ENCODE measurements around the gene SLC16A6.
"Not testable (repeated sequence)": the region's sequence is repeated elsewhere in the genome, so short reads cannot be mapped to it uniquely, and the experiment has no call there.

Gene SLC16A6

GRCh38 chr17:68310152-68310551, 19.2 kb upstream of the SLC16A6 start:
- no peak for DNase-seq

DNA sequence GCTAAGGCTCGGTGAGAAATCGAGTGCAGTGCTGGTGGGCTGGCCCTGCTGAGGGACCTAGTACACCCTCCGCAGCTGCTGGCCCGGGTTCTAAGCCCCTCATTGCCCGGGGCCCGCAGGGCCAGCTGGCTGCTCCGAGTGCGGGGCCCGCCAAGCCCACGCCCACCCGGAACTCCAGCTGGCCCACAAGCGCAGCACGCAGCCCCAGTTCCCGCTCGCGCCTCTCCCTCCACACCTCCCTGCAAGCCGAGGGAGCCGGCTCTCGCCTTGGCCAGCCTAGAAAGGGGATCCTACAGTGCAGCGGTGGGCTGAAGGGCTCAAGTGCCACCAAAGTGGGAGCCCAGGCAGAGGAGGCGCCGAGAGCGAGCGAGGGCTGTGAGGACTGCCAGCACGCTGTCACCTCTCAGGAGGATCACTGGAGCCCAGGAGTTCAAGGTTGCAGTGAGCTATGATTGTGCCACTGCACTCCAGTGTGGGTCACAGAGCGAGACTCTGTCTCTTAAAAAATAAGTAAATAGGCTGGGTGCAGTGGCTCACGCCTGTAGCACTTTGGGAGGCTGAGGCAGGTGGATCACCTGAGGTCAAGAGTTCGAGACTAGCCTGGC, 18.2 kb upstream of the SLC16A6 start:
- not testable (repeated sequence) for DNase-seq

DNA sequence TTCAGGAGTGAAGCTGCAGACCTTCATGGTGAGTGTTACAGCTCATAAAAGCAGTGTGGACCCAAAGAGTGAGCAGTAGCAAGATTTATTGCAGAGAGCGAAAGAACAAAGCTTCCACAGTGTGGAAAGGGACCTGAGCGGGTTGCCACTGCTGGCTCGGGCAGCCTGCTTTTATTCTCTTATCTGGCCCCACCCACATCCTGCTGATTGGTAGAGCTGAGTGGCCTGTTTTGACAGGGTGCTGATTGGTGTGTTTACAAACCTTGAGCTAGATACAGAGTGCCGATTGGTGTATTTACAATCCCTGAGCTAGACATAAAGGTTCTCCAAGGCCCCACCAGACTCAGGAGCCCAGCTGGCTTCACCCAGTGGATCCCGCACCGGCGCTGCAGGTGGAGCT, 17.6 kb upstream of the SLC16A6 start:
- DNase-seq, result not testable (repeated sequence)

DNA sequence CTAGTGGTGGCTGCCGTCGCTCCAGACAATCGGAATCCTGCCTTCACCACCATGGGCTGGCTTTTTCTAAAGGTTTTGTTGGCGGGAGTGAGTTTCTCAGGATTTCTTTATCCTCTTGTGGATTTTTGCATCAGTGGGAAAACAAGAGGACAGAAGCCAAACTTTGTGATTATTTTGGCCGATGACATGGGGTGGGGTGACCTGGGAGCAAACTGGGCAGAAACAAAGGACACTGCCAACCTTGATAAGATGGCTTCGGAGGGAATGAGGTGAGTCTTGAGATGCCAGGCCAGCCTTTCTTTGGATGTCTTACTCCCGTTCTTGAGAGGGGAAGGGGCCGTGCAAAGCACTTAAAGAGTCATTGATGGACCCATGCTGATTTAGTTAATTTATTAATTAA, 16.5 kb upstream of the SLC16A6 start:
- no peak for DNase-seq

- no peak for DNase-seq
These were observed 15.9 kb upstream of the SLC16A6 start for GRCh38 chr17:68306819-68307218.

DNA sequence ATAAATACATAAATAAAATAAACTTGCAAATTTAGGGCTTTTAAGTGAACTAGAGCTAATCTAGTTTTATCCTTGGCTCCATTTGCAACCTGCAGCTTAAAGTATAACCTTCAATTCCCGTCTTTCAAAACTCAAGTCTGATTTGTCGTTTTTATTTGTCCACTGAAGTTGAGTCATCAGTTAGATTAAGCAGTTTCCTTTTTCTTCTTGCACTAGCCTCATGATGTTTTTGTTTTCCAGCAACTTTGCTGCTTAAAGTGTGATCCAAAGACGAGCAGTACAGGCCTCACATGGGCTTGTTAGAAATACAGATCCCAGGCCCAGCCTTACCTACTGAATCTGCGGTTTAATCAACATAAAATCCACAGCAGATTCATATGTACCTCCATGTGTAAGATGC, 14.2 kb upstream of the SLC16A6 start:
- no peak for DNase-seq

GRCh38 chr17:68304706-68305105, 13.8 kb upstream of the SLC16A6 start:
- no peak for DNase-seq

DNA sequence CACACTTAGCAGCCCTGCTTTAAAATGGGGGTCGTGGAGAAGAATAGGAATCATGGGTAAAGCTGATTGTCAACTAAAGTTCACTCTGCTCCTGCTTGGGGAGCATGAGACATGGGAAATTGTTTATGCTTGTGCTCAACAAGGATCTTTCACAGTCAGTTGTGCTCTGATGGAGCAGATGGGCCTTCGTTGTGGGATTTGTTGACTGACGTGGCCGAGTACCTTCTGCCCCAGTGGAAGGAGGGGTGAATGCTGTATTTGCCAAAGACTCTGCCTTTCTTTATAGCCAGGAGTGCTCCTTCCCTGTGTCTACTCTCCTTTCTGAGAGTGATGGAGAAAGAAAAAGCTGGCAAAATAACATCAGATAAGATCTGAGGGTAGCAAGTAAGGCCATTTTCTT, 11.7 kb upstream of the SLC16A6 start:
- DNase-seq, result no peak

- no peak for DNase-seq
These were observed 11.2 kb upstream of the SLC16A6 start for GRCh38 chr17:68302066-68302564.

- DNase-seq, result no peak
These were observed 10.6 kb upstream of the SLC16A6 start for GRCh38 chr17:68301438-68301959.

DNA sequence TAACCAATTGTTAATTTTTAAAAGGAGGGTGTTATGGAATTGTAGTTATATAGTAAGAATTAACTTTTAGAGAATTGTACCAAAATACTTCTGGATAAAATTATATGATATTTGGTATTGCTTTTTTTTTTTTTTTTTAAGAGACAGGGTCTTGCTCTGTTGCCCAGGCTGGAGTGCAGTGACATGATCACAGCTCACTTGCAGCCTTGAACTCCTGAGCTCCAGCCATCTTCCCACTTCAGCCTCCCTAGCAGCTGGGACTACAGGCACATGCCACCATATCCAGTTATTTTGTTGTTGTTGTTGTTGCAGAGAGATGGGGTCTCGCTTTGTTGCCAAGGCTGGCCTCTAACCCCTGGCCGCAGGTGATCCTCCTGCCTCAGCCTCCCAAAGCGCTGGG, 8.9 kb upstream of the SLC16A6 start:
- no peak for DNase-seq

GRCh38 chr17:68298601-68299000, 7.7 kb upstream of the SLC16A6 start:
- no peak for DNase-seq

DNA sequence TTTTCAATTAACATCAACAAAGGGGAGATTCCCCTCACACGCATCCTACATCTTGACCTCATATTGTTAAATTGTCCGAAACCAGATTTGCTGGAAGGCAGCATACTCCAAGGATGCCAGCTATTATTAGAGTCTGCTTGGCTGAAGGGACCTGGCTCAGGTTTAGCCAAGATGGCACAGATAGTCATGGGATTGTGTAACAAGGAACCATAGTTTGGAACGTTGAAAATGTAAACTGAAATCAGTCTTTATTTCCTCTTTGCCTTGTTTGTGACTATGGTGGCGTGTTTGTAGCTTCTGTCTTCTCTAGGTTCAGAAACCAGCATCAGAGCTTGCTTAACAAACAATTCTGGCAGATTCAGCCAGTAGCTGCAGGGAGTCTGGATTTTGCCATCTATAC, 6.3 kb upstream of the SLC16A6 start:
- DNase-seq, result no peak

DNA sequence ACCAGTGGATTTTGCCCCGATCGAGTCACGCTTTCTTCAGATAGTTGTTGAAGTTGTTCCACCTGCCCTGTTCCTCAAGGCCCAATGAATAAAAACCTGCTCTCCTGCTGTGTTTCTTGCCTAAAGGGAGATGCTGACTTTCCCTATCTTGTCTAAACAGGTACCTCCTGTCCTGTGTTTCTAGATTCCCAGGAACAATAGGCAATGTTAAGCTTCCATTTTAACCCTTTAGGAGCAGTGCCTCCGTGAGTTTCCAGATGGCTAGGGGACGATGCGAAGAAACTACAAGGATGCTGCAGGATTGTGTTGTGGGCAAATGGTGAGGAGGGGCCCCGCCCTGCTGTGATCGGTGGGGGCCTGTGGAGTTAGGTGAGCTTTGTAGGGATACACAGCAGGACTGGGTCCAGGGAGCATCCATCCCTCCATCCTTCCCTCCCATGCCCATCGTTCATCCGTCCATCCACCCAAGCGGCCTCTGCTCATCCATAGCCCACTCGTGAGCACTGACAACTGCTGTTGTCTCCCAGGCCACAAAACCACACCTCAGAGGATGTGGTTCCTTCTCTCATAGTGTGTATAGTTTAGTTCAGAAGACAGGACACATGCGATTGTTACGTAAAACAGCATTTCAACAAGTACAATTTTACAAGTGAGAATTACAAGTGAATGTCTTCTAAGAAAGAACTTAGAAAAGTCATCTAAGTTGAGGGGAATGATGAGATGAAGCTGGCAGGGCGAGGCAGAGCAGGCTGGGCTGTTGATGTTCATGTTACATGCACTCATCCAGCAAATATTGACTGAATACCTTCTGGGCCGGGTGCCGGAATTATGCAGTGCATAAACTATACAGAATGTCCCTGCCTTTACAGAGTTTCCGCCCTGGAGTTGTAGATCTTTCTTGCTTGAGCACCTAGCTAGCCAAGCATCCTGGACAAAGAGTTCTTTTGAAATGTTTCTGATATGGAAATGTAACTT, 5.6 kb upstream of the SLC16A6 start:
- DNase-seq, result peak; percentile 64

DNA sequence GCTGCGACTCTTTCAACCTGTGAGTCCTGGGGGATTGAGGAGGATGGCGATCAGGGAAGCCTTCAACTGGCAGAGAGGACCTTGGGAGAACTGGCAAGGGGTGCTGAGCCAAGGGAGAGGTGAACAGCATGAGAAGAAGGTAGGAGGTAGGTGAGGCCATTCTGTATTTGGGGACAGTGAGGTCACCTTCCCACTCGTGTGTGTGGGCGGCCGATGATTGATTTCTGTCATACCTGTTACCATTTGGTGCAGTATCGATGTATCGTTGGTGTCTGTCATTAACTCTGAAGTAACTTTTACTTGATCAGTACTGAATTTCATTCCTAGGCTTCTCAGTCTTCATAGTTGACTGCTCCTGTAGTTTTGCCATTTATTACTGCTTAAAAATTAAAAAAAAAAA, 4.2 kb upstream of the SLC16A6 start:
- no peak for DNase-seq

- DNase-seq, result no peak
These were observed 3.7 kb upstream of the SLC16A6 start for GRCh38 chr17:68294617-68295016.

DNA sequence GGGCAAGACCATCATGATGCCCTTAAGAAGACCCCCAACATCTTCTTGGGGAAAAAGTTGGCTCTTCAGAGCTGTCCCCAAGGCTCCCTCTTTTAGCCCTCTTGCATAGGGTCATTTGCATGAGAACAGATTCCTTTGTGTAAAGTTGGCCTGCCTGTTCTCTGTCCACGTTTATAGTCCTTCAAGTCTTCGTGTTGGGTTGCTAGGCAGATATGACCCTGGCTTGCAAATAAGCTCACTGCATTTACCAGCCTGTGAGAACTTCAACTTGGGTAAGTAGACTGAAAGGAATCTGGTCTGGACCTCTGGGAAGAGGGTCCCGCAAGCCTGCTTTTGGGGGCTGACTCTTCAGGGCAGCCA, 3.2 kb upstream of the SLC16A6 start:
- DNase-seq, result no peak

- no peak for DNase-seq
These were observed 2.7 kb upstream of the SLC16A6 start for GRCh38 chr17:68293490-68294195.

DNA sequence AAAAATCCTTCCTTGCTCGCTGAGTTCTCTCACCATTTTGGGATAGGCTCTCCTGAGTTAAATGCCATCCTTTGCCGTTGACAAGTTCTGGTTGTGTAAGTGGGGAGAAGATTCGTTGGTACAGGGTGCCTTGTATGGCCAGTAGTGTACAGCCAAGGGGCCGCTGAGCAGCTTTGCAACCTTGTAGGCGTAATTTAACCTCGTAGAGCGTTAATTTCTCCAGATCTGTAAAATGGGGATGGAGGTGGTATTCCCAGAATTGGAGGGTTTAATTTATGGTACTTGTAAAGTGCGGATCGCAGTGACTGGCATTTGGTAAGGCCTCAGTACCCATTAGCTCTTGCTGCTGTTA, 1.7 kb upstream of the SLC16A6 start:
- no peak for DNase-seq

- DNase-seq, result peak; percentile 95
These were observed 1.1 kb upstream of the SLC16A6 start for GRCh38 chr17:68291836-68292688.

DNA sequence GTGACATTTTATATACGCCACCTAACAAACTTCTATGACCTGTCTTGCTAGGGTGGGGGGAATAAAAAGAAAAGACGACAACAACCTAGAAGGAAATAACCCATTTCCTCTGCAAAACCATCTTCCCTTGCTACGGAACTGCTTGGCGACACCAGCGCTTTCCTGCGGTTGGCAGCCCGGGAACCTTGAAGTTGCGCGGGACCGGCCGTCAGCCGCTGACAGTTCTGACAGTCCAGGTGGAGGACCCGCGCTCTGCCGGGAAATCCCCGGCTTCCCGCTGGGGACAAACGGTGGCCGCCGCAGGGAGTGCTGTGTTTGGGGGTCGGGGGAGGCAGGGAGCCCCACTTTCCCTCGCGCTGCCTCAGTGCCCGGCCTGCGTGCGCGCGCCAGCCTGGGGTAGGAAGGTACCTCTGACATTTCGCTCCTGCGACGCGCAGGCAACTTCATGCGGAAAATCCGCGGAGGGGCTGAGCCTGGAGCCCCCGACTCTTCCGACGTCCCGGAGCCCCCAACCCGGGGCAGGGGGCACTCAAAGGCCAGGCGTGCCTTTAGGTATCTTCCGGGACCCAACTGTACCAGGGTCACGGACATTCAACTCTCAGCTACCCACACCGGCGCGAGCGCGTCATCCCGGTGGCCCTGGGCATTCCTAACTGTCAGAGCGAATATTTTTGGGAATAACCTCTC, 516 bp downstream of the SLC16A6 start:
- peak; percentile 72 for DNase-seq

- DNase-seq, result no peak
These were observed 1.0 kb downstream of the SLC16A6 start for GRCh38 chr17:68289936-68290267.
